GM19351 (cell line): ENCODE results near the gene NPPB.

Experiments used
- ATAC-seq: cut with Tn5 transposase; IDR thresholded peaks from one replicate; pipeline ENCODE4 v1.9.1; 2021; ENCODE audit warnings: mild to moderate bottlenecking, moderate library complexity; ENCODE audit not compliant: unreplicated experiment

The NPPB gene

DNA sequence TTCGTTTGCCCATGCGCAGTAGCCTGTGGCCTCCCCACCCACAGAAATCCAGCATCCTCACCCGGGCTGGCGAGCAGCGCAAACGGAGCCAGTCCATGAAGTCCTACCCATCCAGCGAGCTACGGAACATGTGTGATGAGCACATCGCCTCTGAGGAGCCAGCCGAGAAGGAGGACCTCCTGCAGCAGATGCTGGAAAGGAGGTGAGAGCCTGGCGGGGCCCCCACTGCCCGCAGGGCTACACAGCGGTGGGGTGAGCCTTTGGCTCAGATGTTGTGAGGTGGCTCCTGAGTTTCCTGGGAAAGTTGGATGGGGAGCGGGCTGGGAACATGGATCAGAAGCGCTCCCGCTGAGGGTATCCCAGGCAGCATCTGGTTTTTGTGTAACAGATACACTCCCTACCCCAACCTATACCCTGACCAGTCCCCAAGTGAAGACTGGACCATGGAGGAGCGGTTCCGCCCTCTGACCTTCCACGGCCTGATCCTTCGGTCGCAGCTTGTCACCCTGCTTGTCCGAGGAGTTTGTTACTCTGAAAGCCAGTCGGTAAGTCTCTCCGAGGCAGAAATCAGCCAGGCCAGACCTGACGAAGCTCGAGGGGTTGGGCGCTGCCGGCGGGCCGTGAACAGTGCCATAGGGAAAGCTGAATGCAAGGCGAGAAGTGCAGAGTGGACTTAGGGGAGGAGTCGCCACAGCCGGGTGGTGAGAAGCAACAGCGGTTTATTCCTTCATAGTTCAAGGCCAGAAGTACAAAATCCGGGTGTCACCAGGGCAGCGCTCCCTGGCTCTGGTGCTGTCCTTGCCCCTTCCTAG, 21.6 kb downstream of the NPPB start:
- no peak for ATAC-seq

DNA sequence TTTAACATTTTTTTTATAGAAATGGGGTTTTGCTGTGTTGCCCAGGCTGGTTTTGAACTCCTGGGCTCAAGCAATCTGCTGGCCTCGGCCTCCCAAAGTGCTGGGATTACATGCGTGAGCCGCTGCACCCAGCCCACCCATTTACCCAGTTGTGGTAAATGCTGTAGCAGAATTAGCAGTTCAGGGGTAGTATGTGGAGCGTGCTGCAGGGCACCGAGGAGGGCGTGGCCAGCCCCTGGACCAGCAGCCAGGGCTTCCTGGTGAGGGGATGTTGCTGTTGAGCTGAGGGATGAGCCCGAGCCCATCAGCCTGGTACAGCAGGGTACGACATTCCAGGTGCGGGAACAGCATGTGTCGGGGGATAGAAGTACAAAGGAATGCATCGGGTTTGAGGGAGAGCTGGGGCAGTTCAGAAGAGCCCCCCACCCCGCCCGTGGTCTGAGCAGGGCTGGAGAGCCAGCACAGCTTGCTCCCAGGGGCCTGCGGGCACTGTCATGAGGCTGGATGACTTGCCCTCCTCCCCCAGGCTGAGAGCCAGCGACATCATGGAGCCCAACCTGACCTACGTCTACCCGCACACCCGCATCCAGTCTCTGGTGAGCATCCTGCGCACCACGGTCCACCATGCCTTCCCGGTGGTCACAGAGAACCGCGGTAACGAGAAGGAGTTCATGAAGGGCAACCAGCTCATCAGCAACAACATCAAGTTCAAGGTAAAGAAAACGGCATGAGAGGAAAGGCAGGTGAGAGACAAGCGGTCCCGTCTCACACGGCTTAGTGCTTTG, 23.1 kb downstream of the NPPB start:
- ATAC-seq: no peak

DNA sequence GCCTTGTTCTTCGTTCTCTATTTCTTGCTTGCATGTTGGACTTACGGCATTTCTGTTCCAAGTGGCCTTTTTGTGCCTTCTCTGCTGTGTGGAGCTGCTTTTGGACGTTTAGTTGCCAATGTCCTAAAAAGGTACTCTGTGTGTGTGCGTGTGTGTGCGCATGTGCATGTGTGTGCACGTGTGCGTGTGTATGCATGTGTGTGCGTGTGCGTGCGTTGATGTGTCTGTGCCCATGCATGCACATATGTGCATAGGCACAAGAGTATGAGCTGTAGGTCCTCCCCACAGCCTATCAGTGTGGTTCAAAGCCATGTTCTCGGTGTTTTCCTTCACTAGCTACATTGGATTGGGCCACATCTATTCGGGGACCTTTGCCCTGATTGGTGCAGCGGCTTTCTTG, 24.8 kb downstream of the NPPB start:
- ATAC-seq: no peak

DNA sequence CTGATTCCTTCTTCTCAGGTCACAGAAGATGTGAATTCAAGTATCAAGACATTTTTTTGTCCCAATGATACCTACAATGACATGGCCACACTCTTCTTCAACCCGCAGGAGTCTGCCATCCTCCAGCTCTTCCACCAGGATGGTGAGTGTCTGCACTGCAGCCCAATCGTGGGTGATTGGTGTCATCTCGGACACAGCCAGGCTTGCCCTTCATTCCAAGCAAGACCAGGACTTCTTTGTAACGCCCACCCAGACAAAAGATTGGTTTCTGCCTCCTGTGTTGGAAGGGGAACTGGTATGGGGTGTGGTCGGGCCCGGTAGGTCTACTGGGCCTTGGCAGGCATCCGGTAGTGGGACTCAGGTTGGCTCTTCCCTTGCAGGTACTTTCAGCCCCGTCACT, 25.2 kb downstream of the NPPB start:
- ATAC-seq: no peak

DNA sequence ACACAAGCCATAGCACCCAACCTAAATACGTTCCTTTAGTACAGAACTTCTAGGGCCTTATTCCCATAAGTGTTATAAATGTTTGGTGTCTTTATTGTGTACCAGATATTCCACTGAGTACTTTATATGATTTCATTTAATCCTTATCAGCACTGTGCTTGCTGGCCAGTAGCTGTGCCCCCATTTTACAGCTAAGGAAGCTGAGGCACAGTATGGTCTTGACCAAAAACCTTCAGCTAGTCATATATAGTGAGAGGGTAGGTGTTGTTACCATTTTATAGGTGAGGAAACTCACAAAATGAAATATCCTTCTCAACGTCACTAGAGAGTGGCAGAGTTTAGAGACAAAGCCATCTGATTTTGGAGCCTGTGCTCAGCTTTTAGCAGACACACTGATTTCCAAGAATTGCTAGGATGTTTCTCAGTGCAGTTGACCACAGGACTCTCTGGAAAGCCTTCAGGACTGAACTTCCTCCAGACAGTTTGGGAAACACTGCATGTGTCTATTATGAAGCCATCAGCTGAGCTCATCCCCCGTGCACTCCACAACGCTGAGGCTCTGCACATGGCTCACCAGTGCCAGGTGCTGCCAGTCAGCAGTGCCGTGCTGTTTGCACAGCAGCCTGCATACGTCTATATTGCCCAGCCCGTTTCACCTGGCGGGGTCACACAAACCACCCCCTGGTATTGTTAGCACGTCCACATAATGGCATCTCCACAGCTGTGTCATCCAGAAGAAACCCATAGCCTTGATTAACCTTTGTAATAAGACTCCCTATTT, 26.6 kb downstream of the NPPB start:
- no peak for ATAC-seq

DNA sequence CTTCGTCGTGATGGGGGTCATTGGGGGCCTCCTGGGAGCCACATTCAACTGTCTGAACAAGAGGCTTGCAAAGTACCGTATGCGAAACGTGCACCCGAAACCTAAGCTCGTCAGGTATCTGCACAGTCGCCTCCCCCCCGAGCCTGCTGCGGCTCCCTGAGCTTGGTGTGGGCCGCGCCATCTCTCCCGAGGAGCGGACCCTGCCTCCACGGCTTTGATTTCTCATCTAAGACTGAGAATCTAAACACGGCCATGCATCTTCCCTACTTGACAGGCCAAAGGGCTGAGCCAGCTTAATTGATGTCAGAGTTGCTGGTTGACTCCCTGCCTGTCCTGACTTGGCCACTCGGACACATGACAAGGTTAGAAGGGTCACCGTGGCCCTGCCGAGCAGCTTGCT, 30.2 kb downstream of the NPPB start:
- ATAC-seq: no peak

DNA sequence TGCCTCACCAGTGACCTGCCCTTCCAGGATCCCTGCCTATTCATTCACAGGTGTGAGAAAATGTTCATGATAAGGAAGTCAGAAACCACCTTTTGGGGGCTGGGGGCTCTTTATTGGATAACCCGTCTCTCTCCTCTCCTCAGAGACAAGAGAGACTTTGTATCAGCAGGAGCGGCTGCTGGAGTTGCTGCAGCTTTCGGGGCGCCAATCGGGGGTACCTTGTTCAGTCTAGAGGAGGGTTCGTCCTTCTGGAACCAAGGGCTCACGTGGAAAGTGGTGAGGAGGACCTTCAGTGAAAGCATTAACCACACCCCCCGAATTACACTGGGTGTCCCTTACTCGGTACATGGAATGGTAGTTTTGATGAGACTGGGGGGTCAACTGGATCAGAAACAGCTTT, 31.8 kb downstream of the NPPB start:
- ATAC-seq: no peak

DNA sequence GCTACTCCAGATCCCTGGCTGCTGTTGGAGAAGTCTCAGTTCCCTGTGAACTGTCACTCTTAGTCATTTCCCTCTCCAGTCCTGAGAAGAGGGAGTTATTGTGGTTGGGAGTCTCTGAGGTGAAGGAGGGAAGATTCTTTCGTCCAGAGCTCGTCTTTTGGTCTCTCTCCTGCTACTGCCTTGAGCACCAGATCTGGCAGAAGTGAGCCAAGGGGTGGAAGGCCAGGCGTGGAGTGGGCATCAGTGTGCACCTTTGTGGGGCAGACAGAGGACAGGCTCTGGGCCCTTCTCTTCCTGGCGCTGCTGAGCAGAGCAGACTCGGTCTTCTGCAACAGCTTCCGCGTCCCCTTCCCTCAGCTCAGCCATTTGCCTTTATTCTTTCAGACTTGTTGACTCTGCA, 33.6 kb downstream of the NPPB start:
- ATAC-seq: no peak

DNA sequence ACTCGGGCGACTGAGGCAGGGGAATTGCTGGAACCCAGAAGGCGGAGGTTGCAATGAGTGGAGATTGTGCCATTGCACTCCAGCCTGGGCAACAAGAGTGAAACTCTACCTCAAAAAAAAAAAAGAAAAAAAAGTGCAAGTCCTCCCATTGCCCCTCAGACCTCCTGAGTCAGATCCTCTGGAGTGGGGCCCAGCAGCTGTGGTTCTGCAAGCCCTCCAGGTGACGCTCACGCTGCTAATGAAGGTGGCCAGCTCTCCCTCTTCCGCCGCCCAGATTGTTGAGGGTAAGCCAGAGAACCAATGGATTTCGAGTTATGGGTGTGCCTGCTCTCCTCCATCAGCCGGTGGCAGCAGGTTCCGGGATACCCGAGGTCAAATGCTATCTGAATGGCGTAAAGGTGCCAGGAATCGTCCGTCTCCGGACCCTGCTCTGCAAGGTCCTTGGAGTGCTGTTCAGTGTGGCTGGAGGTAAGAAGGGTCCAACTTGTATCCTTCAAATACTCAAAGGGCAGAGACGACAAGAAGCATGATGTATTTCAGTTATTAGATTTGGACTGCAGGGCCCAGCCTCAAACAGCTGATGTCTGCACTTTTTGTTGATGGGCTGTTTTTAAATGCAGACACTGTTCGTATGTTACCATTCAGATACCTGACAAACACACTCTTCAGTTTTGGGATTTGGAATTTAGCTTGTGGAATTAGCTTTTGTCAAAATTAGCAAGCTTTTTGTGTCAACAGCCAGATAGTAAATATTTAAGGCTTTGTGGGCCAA, 35.2 kb downstream of the NPPB start:
- ATAC-seq: no peak

DNA sequence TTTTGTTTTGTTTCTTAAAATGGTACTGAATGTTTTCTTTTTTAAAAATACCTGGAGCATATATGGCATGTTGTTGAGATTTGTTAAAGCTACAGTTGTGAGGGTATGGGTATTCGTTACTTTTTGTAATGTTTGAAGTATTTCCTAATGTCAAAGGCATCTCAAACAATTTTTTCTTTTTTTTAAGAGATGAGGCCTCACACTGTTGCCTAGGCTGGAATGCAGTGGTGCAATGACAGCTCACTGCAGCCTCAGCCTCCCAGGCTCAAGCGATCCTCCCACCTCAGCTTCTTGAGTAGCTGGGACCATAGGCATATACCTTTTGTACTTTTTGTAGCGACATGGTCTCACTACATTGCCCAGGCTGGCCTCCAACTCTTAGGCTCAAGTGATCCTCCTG, 36.7 kb downstream of the NPPB start:
- ATAC-seq: no peak

DNA sequence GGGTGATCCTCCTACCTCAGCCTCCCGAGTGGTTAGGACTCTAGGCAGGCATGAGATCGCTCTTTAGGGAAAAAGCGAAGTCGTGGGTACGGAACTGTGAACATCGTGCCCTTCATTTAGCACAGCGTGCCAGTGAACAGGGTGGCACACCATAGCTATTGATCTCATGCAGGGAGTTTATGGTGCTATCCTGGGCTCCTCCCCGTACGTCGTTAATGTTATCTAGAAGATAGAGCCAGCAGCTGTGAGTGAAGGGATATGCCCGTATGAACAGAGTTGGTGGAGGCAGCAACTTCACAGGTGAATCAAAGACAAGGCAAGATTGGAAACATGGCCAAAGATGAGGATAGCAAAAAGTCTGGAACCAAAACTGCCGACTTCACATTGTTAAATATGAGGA, 41.6 kb downstream of the NPPB start:
- no peak for ATAC-seq

DNA sequence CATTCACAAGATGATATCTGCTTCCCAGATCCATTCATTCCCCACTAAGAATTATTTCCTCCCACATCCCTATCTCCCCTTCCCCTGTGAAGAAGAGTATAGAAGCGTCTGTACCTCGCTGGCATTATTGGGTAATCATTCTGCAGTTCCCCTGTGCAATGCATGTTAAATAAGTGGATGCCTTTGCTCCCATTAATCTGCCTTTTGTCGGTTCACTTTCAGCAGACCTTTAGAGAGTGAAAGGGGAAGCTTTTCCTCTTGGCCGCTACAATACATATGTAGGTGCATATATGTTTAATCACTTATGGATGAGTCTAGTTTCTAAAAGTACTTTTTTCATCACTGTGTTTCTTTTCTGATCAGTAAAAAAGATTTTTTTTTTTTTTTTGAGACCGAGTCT, 45.7 kb downstream of the NPPB start:
- ATAC-seq: no peak
